ENCODE data around the gene PRR35. TPM values are rescaled to one million over a fixed set of nuclear protein-coding genes. Genes with fewer than 3 reads are reported as not detected.

The PRR35 gene
- total and polyA plus RNA-seq, 2 experiments from 2014 or later = not detected

- H3F3A ChIP-seq (ENCODE audit: insufficient read depth) = no peaks in the 10 kb centered on the region; the same call in 1 of the 2 replicates
- peak overlapping the region; percentile 91 for H3K4me2 ChIP-seq (ENCODE audit: unreplicated experiment)
- H3K4me3 ChIP-seq = peak overlapping the region; percentile 100
- in situ Hi-C loops (cut with MboI) = no loop called here
- no peaks in the 10 kb centered on the region for H3K36me3 ChIP-seq (ENCODE audit: low read depth)
- H3K27ac ChIP-seq = peak overlapping the region; percentile 68
- 0 out of 2 replicates have a peak, but pooled peaks cover 5% of the 10 kb centered on the region for H3K4me1 ChIP-seq (ENCODE audit: insufficient read depth)
- no peaks in the 10 kb centered on the region for H4K20me1 ChIP-seq (ENCODE audit: insufficient read depth)
- peak; percentile 88 for DNase-seq
- no peaks in the 10 kb centered on the region for H3K9me2 ChIP-seq (ENCODE audit: insufficient read depth)
- peaks cover 65% of the 10 kb centered on the region for H3K79me2 ChIP-seq (ENCODE audit: insufficient read depth)
- TF ChIP-seq EZH2phosphoT487 (IDR thresholded peaks at IDR 0.05; ENCODE audit: insufficient read depth, low read depth) (no peak), EZH2 (IDR thresholded peaks at IDR 0.05; ENCODE audit: insufficient read depth, poor library complexity, severe bottlenecking) (no peak)
- H2AFZ ChIP-seq = peak overlapping the region; percentile 65; the same call in 1 of the 2 replicates
- no peaks in the 10 kb centered on the region for H3K9me3 ChIP-seq (ENCODE audit: low read depth)
- WGBS, 2 experiments (ENCODE audit: low coverage in 1 of 2, low lambda C conversion rate in 2 of 2, missing lambda C conversion rate in 2 of 2) = 1 to 3% methylated on average over 40 to 60 of the region's 71 CpGs
- peak overlapping the region; percentile 92 for H3K9ac ChIP-seq
- H3K27me3 ChIP-seq (replicated peaks; ENCODE audit: insufficient read depth) = no peaks in the 10 kb centered on the region
Measured at GRCh38 chr16:590188-590814, 30.1 kb downstream of the PRR35 start.

DNA sequence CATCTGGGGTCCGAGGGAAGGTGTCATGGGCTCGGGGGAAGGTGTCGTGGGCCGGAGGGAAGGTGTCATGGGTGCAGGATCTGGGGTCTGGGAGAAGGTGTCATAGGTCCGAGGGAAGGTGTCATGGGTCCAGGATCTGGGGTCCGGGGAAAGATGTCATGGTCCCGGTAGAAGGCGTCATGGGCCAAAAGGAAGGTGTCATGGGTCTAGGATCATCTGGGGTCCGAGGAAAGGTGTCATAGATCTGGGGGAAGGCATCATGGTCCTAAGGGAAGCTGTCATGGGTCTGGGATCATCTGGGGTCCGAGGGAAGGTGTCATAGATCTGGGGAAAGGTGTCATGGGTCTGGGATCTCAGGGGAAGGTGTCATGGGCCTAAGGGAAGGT, 30.6 kb downstream of the PRR35 start:
- Histone ChIP-seq H4K20me1 (ENCODE audit: insufficient read depth) (no peaks in the 10 kb centered on the region), H2AFZ (peak overlapping the region; percentile 65; the same call in 1 of the 2 replicates), H3F3A (ENCODE audit: insufficient read depth) (no peaks in the 10 kb centered on the region; the same call in 1 of the 2 replicates), H3K9ac (peak overlapping the region; percentile 92), H3K27me3 (replicated peaks; ENCODE audit: insufficient read depth) (no peaks in the 10 kb centered on the region), H3K9me3 (ENCODE audit: low read depth) (no peaks in the 10 kb centered on the region), H3K27ac (no peak overlapping the region; the same call in 1 of the 2 replicates), H3K4me3 (peak overlapping the region; percentile 100), H3K4me2 (ENCODE audit: unreplicated experiment) (peak overlapping the region; percentile 91), H3K4me1 (ENCODE audit: insufficient read depth) (0 out of 2 replicates have a peak, but pooled peaks cover 5% of the 10 kb centered on the region), H3K36me3 (ENCODE audit: low read depth) (no peaks in the 10 kb centered on the region), H3K79me2 (ENCODE audit: insufficient read depth) (peaks cover 70% of the 10 kb centered on the region), H3K9me2 (ENCODE audit: insufficient read depth) (no peaks in the 10 kb centered on the region)
- TF ChIP-seq EZH2 (IDR thresholded peaks at IDR 0.05; ENCODE audit: insufficient read depth, poor library complexity, severe bottlenecking) (no peak), EZH2phosphoT487 (IDR thresholded peaks at IDR 0.05; ENCODE audit: insufficient read depth, low read depth) (no peak)
- in situ Hi-C loops (cut with MboI) = no loop called here
- 56% methylated on average over 7 to 10 of the region's 10 CpGs for WGBS, 2 experiments (ENCODE audit: low coverage in 1 of 2, low lambda C conversion rate in 2 of 2, missing lambda C conversion rate in 2 of 2)
- no peak for DNase-seq

DNA sequence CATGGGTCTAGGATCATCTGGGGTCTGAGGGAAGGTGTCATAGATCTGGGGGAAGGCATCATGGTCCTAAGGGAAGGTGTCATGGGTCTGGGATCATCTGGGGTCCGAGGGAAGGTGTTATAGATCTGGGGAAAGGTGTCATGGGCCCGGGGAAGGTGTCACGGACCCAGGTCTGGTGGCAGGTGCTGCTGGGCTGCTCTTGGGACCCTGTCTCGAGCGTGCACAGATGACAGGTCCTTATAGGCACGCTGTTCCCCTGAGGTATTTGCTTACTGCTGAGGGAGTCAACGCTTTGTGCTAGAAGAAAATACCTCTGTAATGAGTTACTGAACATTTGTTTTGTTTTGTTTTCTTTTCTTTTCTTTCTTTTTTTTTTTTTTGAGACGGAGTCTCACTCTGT, 31.0 kb downstream of the PRR35 start:
- no peaks in the 10 kb centered on the region for H3K27me3 ChIP-seq (replicated peaks; ENCODE audit: insufficient read depth)
- 0 out of 2 replicates have a peak, but pooled peaks cover 4% of the 10 kb centered on the region for H3K4me1 ChIP-seq (ENCODE audit: insufficient read depth)
- peak overlapping the region; percentile 100 for H3K4me3 ChIP-seq
- H3K9me2 ChIP-seq (ENCODE audit: insufficient read depth) = no peaks in the 10 kb centered on the region
- H3K9me3 ChIP-seq (ENCODE audit: low read depth) = no peaks in the 10 kb centered on the region
- no peak overlapping the region for H2AFZ ChIP-seq
- peak overlapping the region; percentile 92; the same call in 1 of the 2 replicates for H3K9ac ChIP-seq
- H4K20me1 ChIP-seq (ENCODE audit: insufficient read depth) = no peaks in the 10 kb centered on the region
- H3K27ac ChIP-seq = no peak overlapping the region
- DNase-seq = no peak
- H3K36me3 ChIP-seq (ENCODE audit: low read depth) = no peaks in the 10 kb centered on the region
- WGBS, 2 experiments (ENCODE audit: low coverage in 1 of 2, low lambda C conversion rate in 2 of 2, missing lambda C conversion rate in 2 of 2) = 86 to 90% methylated on average over 7 to 8 of the region's 8 CpGs
- H3F3A ChIP-seq (ENCODE audit: insufficient read depth) = no peaks in the 10 kb centered on the region; the same call in 1 of the 2 replicates
- TF ChIP-seq EZH2 (IDR thresholded peaks at IDR 0.05; ENCODE audit: insufficient read depth, poor library complexity, severe bottlenecking) (no peak), EZH2phosphoT487 (IDR thresholded peaks at IDR 0.05; ENCODE audit: insufficient read depth, low read depth) (no peak)
- peak overlapping the region; percentile 91 for H3K4me2 ChIP-seq (ENCODE audit: unreplicated experiment)
- in situ Hi-C loops (cut with MboI) = no loop called here
- peaks cover 74% of the 10 kb centered on the region for H3K79me2 ChIP-seq (ENCODE audit: insufficient read depth)

GRCh38 chr16:591892-592517, 31.8 kb downstream of the PRR35 start:
- H4K20me1 ChIP-seq (ENCODE audit: insufficient read depth) = no peaks in the 10 kb centered on the region
- H3F3A ChIP-seq (ENCODE audit: insufficient read depth) = no peaks in the 10 kb centered on the region; the same call in 1 of the 2 replicates
- H3K9me2 ChIP-seq (ENCODE audit: insufficient read depth) = no peaks in the 10 kb centered on the region
- H3K27ac ChIP-seq = no peak overlapping the region
- no peak overlapping the region for H2AFZ ChIP-seq
- DNase-seq = no peak
- in situ Hi-C loops (cut with MboI) = no loop called here
- no peaks in the 10 kb centered on the region for H3K9me3 ChIP-seq (ENCODE audit: low read depth)
- no peak overlapping the region for H3K4me3 ChIP-seq
- H3K4me1 ChIP-seq (ENCODE audit: insufficient read depth) = no peaks in the 10 kb centered on the region
- H3K4me2 ChIP-seq (ENCODE audit: unreplicated experiment) = no peak overlapping the region
- H3K79me2 ChIP-seq (ENCODE audit: insufficient read depth) = peaks cover 82% of the 10 kb centered on the region
- H3K27me3 ChIP-seq (replicated peaks; ENCODE audit: insufficient read depth) = no peaks in the 10 kb centered on the region
- no peaks in the 10 kb centered on the region for H3K36me3 ChIP-seq (ENCODE audit: low read depth)
- H3K9ac ChIP-seq = no peak overlapping the region
- 80 to 83% methylated on average over 15 of the region's 15 CpGs for WGBS, 2 experiments (ENCODE audit: low coverage in 1 of 2, low lambda C conversion rate in 2 of 2, missing lambda C conversion rate in 2 of 2)
- no peak for TF ChIP-seq EZH2 (IDR thresholded peaks at IDR 0.05; ENCODE audit: insufficient read depth, poor library complexity, severe bottlenecking)
- TF ChIP-seq EZH2phosphoT487 (IDR thresholded peaks at IDR 0.05; ENCODE audit: insufficient read depth, low read depth) = no peak
